ENCODE data around the gene ZC3H8.
"Not testable (repeated sequence)": the region's sequence is repeated elsewhere in the genome, so short reads cannot be mapped to it uniquely, and the experiment has no call there.

Gene ZC3H8

GRCh38 chr2:112259509-112260294, 4.9 kb upstream of the ZC3H8 start:
- DNase-seq, result peak; percentile 71

GRCh38 chr2:112257575-112257974, 2.7 kb upstream of the ZC3H8 start:
- DNase-seq, result peak; percentile 19

GRCh38 chr2:112256654-112257053, 1.8 kb upstream of the ZC3H8 start:
- DNase-seq, result peak; percentile 6

- DNase-seq, result peak; percentile 72
Observed at GRCh38 chr2:112255875-112256274, 1.0 kb upstream of the ZC3H8 start.

GRCh38 chr2:112253261-112253815, 1.5 kb downstream of the ZC3H8 start:
- peak; percentile 54 for DNase-seq

- no peak for DNase-seq
Observed at GRCh38 chr2:112251271-112251670, 3.6 kb downstream of the ZC3H8 start.

- no peak for DNase-seq
Observed at GRCh38 chr2:112244854-112245253, 10.0 kb downstream of the ZC3H8 start.

GRCh38 chr2:112243233-112243632, 11.6 kb downstream of the ZC3H8 start:
- DNase-seq, result no peak

GRCh38 chr2:112242384-112242783, 12.5 kb downstream of the ZC3H8 start:
- DNase-seq, result no peak

GRCh38 chr2:112239862-112240261, 15.0 kb downstream of the ZC3H8 start:
- DNase-seq, result no peak

GRCh38 chr2:112230371-112230770, 24.5 kb downstream of the ZC3H8 start:
- no peak for DNase-seq

- DNase-seq, result no peak
Observed at GRCh38 chr2:112229348-112229747, 25.5 kb downstream of the ZC3H8 start.

GRCh38 chr2:112220831-112221230, 34.0 kb downstream of the ZC3H8 start:
- DNase-seq, result peak; percentile 20

GRCh38 chr2:112220186-112220585, 34.7 kb downstream of the ZC3H8 start:
- no peak for DNase-seq

- DNase-seq, result no peak
Observed at GRCh38 chr2:112217854-112218253, 37.0 kb downstream of the ZC3H8 start.

- no peak for DNase-seq
Observed at GRCh38 chr2:112216167-112216566, 38.7 kb downstream of the ZC3H8 start.

GRCh38 chr2:112207905-112208304, 46.9 kb downstream of the ZC3H8 start:
- DNase-seq, result not testable (repeated sequence)

- peak; percentile 21 for DNase-seq
Observed at GRCh38 chr2:112204411-112204810, 50.4 kb downstream of the ZC3H8 start.

- no peak for DNase-seq
Observed at GRCh38 chr2:112201696-112202430, 53.0 kb downstream of the ZC3H8 start.

GRCh38 chr2:112199188-112199587, 55.7 kb downstream of the ZC3H8 start:
- DNase-seq, result peak; percentile 13

GRCh38 chr2:112198780-112199179, 56.1 kb downstream of the ZC3H8 start:
- DNase-seq, result no peak

GRCh38 chr2:112197868-112198267, 57.0 kb downstream of the ZC3H8 start:
- no peak for DNase-seq

GRCh38 chr2:112195950-112196349, 58.9 kb downstream of the ZC3H8 start:
- no peak for DNase-seq

GRCh38 chr2:112195167-112195766, 59.6 kb downstream of the ZC3H8 start:
- no peak for DNase-seq
